Right lobe of liver (tissue), 4 donors: ENCODE data around the gene SPON1.

Experiments
- POLR2A ChIP-seq: fragments of 450-650 bp; IDR thresholded peaks from one replicate; pipeline ENCODE4 v1.6.1; 2017; ENCODE audit warnings: antibody characterized with exemption, mild to moderate bottlenecking
- TF ChIP-seq, protein P1 (sequence below), 4 donors: fragments of 200-600 bp in 3 of 4; fragments of 450-650 bp in 1 of 4; IDR thresholded peaks; one replicate each; pipeline versions ENCODE4 v1.5.1 to v1.8.0; 2016 to 2022; ENCODE audit warnings: antibody characterized with exemption in 4 of 4, mild to moderate bottlenecking in 2 of 4
- donor health status: DM: no; HTN: no; CAD: no.
- donor health status: DM: no; HTN: no; CAD: no.
- donor health status: DM: no; HTN: yes; CAD: no.

DNA sequence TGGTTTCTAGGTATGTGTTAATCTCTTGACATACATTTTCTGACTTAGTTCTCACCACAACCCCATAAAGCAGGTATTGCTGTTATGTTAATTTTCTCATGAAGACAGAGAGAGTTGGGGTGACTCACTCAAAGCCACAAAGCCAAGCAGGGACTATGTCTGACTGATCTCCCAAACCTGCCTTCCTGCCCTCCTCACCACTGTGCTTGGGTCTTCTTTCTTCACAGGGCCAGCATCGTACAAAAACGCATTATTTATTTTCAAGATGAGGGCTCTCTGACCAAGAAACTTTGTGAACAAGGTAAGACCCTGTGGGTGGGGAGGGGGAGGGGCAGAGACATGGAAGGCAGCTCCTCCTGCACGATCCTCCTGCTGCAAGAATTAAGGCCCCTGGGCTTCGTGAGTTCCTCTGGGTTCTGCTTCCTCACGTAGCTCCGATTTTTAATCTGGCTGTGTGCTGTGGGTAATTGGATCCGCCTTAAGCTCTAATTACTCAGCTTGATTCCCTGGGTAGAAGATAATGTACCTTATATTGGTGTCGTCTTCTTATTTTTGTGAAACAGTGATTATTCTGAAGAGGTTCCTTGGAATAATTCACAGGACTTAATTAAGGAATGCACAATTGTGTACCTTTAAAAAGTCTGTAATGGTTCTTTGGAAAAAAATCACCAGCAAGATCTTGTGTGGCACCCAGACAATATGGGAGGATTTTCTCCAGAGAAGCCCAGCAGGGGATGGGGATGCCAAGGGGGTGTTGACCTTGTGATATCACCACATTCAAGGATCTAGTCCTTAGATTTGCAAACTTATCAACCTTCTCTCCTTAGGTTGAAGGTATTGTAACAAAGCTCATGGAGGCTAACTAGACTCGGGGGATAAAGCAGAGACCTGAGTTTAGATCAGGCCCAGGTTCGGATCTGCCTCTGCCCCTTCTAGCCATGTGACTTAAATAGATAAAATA, 112.9 kb downstream of the SPON1 start:
- TF ChIP-seq, protein P1, sequence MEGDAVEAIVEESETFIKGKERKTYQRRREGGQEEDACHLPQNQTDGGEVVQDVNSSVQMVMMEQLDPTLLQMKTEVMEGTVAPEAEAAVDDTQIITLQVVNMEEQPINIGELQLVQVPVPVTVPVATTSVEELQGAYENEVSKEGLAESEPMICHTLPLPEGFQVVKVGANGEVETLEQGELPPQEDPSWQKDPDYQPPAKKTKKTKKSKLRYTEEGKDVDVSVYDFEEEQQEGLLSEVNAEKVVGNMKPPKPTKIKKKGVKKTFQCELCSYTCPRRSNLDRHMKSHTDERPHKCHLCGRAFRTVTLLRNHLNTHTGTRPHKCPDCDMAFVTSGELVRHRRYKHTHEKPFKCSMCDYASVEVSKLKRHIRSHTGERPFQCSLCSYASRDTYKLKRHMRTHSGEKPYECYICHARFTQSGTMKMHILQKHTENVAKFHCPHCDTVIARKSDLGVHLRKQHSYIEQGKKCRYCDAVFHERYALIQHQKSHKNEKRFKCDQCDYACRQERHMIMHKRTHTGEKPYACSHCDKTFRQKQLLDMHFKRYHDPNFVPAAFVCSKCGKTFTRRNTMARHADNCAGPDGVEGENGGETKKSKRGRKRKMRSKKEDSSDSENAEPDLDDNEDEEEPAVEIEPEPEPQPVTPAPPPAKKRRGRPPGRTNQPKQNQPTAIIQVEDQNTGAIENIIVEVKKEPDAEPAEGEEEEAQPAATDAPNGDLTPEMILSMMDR (IDR thresholded peaks at IDR 0.05): no peak
- TF ChIP-seq POLR2A: no peak
